ENCODE results near the gene ZNG1B.
"Not testable (repeated sequence)": the region's sequence is repeated elsewhere in the genome, so short reads cannot be mapped to it uniquely, and the experiment has no call there.

ZNG1B gene

DNA sequence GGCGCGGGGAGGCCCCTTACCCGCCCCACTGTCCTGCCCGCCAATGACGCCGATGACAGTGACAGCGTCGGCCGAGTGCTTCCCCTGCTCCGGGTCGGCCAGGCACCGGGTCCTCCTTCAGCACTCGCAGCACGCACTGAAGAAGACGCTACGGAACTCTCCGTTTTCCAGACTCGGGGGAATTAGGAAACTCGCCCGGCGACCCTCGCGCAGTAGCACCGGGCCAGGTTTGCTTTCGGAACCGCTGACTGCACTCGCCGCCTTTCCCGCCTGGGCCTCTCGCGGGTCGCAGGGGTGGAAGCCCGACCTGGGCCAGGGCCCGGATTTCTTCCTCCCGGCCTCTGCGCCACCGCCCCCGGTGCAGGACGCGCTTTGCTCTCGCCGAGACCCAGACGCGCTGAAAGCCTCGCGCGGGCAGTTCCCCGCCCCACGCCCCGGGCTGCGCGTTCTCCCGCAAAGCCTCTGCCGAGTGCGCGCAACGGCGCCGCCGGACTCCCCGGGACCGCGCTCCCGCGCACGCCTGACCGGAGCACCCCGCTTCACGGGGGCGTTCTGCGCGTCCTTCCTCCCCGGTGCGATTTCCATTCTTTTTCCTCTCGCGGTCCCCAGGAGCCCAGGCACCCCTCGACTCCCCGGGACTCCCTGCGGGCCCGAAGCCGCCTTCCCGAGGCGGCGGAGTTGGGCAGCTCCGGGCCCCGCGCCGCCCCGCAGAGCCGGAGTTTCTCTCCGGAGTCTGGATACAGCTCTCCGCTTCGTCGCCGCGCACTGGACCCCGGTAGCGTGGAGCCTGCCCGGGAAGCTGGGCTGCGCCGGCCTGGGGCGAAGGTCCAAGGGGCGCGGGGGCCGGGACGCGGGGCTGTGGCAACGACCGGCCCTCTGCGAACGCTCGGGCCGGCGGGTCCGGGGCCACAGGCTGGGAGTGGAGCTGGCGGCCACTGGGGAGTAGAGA, 65.9 kb downstream of the ZNG1B start:
- not testable (repeated sequence) for DNase-seq (ENCODE audit: low spot score)

DNA sequence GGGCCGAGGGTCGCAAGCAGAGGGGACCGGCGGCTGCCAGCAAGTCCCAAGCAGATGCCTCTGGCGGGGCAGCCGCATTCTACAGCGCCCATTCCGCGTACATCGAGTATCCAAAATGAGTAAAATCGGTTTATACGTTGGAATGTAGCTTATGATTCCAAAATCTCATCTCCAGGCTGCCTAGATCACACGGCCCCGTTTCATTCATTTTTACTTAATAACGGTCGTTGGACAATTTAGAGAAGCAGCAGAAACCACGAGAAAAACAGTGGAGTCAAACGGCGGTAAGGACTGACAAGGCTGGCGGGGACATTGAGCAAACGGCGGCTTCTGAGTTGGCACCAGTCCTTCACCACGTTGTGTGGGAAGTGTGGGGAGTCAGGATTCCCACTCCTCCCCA, 66.6 kb downstream of the ZNG1B start:
- DNase-seq (ENCODE audit: low spot score) = not testable (repeated sequence)

DNA sequence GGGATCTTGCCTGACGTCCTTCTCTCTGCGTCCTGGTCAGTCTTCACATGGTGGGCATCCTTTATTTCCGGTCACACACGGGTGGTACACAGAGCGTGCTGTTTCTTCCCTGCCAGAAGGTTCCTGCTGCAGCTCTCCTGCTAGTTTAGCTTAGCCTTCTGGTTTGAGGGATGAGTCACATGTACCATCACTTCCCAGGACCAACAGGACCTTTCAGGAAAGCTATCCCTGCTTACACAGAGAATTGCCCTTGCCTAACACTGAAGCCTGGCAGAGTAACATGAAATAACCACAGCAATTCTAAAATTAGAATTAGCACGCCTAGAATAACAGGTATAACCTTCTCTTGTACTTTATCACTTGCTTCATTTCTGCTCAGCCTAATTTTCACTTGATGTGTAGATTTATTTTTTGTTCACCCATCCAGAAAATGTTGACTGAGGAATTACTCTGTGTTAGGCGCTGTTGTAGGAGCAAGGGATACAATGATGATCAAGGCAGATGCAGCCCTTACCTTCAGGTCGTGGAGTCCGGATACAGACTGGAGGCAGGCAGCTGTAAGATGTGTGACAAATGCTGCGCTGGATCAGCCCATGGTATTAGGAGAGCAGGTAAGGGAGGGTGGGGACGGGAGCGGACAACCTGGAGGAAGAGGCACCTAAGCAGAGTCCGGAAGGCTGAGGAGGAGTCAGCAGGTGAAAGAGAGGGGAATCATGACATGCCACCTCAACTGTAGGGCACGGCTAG, 70.1 kb downstream of the ZNG1B start:
- not testable (repeated sequence) for DNase-seq (ENCODE audit: low spot score)

DNA sequence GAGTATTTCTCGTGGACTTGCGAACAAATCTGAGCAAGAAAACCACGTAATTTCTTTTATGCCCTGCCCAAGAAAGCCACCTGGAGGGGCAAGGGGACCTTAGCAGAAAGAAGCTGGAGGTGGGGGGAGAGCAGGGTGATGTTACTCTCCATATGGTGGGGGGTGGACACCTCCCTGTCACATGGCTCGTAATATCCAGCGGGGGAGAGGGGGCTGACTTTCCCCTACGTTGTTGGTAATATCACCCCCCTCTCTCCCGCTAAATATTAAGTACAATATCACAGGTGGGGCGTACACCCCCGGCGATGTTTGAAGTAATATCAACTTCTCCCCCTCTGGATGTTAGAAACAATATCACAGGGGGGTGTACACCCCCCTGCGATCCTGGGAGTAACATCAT, 70.7 kb downstream of the ZNG1B start:
- not testable (repeated sequence) for DNase-seq (ENCODE audit: low spot score)

DNA sequence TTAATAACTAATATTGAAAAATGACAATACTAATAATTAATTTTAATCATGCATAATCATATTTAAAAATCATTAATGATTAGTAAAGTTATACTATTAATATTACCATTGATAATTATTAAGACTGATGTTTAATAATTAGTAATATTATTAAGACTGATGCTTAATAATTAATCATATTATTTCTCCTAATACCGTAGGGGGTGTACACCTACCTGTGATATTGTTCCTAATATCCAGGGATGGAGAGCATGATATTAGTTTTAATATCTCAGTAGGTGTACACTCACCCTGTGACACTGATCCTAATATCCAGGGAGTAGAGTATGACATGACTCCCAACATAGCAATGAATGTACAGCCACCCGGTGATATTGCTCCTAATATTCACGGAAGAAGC, 73.4 kb downstream of the ZNG1B start:
- DNase-seq (ENCODE audit: low spot score) = not testable (repeated sequence)

DNA sequence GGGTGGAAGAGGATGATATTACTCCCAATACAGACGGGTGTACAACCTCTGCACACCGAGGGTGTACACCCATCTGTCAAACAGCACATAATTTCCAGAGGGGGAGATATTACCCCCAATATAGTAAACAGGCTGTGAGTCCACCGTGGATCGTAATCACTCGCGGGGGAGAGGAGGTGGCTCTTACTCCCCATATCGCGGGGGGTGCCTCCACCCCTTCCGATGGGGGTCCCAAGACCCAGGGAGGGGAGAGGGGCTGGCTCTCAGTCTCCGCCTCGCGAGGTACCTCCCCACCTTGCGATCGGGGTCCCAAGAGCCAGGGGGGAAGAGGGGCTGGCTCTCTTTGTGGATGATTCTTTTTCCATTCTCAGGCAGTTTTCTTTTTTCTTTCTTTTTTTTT, 74.4 kb downstream of the ZNG1B start:
- DNase-seq (ENCODE audit: low spot score) = not testable (repeated sequence)

DNA sequence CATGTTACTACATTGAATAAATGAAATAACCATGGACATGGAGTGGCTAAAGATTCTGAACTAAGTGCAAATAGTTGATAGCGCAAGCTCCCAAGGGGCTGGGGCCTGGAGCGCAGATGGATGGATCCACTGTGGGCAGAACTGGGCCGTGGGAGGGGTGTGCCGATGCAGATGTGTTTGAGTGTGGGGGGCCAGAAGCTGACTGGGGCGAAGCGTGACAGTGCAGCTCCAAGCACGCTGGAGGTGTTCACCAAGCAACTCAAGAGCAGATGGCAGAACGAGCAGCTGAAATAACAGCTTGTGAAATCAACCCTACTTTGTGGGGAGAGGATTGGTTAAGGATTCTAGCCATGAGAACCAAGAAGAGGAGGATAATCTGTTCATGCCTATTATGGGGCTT, 78.0 kb downstream of the ZNG1B start:
- DNase-seq (ENCODE audit: low spot score) = not testable (repeated sequence)

DNA sequence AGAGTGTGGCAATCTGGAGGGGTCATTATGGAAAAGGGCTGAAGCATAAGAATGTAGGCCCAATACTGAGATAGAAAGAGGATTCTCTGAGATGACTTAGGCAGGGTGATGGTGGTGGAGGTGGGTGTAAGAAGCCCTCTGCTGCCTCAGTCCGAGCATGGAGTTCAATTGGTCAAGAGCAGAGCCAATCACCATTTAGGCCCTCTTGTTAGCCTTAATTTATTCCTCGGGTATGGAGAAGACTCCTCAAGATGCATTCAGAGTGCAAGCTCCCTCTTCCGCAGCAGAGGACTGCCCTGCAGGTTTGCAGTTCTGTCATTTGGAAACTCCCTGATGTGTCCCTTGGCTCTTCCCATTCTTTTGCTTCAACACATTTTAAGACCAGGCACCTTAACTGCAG, 78.5 kb downstream of the ZNG1B start:
- DNase-seq (ENCODE audit: low spot score) = not testable (repeated sequence)

DNA sequence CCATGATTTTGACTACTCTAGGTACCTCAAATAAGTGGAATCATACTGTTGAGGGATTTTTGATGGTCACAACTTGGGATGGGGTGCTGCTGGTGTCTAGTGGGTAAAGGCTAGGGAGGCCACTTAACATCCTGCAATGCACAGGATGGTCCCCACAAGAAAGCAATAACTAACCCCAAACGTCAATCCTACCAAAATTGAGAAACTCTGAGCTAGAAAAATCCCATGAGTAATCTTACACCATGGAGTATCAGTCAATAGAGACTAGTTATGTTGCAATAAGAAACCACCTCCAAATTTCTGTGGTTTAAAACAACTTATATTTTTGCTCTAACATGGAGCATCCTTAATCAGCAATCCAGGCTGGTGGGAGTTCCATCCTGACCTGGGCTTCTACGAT, 79.5 kb downstream of the ZNG1B start:
- DNase-seq (ENCODE audit: low spot score) = not testable (repeated sequence)

DNA sequence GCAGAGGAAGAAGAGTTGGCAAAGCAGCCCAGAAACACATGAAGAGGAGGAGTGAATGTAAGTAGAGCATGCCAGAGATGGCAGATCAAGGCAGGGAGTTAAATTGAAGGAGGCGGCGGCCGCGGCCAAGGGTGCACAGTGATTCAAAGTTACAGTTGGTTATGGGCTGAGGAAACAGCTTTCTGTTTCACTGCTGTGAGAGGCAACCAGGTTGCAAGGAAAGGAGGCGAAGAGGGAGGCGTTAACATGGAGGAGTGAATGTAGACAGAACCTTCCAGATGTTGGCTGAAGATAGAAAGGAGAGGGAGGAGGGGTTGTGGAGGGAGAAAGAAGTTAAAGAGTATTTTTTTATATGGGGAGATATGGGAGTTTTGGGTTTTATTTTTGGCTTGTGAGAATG, 83.3 kb downstream of the ZNG1B start:
- not testable (repeated sequence) for DNase-seq (ENCODE audit: low spot score)

DNA sequence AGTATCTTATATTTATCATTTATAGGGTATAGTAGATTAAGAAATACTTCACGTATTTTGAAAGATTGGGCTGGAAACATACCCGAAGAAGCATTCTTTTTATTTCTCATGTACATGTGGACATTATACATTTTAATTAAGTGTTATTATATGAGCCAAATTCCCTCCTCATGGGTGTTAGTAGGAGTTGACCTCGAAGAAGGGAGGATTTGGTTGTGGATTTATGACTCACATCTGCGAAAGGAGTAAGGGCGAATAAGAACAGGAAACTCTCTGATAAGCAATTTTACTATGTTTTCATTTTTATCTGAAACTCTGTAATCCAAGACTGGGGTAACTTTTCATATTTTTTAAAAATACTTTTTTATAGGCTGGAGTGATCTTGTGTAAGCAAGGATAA, 84.0 kb downstream of the ZNG1B start:
- not testable (repeated sequence) for DNase-seq (ENCODE audit: low spot score)

DNA sequence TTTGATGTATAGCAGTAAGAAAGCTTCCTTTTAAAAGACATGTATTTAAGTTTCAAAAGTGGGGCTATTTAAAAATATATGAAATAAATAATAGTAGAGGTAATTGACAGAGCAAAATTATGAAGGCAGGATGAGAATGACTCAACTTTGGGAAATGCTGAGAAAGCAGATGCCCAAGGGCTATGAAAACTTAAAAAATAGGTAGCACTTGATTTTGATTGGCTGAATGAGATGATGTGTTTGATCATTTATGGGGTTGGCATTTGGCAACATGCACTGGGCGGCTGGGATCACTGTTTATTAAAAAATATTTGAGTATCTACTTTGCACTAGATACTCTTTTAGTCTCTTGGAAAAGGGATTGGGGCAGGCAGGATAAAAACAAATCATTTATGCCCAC, 87.5 kb downstream of the ZNG1B start:
- not testable (repeated sequence) for DNase-seq (ENCODE audit: low spot score)

DNA sequence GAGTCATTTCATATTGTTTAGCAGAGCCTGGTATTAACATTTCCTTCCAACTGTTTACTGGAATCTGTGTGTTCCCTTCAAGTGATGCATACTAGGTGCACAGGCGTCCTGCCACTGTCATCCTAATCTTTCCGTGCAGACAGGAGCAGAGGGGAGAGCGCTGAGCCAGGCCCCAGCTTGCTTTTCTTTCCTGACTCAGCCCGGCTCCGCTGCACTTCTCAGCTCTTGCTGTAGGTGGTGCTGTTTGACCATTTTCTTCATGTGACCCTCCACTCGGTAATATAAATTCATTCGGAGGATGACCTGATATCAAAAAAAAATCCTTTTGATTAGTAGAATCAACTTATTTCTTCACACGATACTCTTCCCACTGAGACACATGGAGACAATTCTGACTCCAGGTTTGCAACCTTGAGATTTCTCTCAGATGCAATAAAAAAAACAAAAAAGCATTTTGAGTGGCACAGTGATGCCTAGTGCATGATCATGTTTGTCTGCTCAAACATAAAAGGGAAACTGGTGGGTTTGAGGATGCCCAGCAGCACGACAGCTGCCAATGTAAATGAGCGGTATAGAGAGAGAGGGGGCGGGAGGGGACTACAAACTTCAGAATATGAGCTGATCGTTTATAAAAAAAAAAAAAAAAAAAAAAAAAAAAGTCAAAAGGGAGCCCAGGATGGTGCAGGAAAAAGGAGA, 90.0 kb downstream of the ZNG1B start:
- not testable (repeated sequence) for DNase-seq (ENCODE audit: low spot score)

DNA sequence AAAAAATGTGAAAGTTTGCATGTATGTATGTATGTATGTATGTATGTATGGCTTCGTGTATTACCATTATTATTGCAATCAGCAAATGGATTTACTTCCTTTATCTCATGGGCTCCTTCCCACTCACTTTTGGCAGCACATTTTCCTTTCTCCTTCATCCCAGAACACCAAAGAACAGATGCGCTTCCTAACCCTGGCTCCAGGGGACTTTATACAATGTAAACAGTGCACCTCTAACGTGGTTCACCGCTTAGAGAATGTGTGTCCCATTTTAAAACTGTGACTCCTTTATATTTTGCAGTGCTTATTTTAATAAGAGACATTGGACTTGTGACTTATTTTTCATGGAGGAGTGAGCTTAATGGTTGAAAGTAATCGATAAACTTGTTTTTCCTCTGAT, 90.6 kb downstream of the ZNG1B start:
- DNase-seq (ENCODE audit: low spot score) = not testable (repeated sequence)

DNA sequence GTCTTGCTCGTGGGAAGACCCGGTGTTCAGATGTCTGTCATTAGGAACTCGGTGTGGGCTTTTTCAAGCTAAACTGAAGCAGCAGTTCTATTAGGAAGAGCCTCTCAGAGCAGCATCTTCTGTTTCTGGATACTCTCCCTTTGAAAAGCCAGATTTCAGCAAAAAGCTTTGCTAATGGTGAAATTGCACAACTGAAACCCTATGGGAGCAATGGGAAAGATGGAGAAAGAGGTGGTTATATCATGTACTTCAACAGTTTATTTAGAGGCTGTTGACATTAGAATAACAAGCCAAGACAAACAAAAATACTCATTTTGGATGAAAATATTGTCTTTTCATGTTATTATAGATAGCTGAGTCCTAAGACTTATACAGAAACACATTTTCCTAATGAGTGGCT, 91.4 kb downstream of the ZNG1B start:
- DNase-seq (ENCODE audit: low spot score) = not testable (repeated sequence)

DNA sequence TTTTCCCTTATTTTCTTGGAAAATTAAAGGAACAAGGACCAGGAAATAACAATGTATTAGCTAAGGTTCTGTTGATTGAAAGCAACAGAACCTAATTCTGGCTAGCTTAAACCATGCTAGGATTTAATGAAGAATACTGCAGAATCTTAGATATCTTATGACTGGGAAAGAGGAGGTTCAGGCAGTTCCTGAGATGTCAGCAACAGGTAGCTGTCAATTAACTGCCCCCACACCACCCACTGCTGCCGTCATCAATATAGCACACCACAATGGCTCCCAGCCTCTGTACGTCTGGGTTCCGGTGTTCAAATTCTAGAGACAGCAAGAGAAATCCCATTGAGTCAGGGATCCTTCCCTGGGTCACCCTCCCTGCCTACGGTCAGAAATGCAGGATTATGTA, 95.5 kb downstream of the ZNG1B start:
- DNase-seq (ENCODE audit: low spot score) = not testable (repeated sequence)

DNA sequence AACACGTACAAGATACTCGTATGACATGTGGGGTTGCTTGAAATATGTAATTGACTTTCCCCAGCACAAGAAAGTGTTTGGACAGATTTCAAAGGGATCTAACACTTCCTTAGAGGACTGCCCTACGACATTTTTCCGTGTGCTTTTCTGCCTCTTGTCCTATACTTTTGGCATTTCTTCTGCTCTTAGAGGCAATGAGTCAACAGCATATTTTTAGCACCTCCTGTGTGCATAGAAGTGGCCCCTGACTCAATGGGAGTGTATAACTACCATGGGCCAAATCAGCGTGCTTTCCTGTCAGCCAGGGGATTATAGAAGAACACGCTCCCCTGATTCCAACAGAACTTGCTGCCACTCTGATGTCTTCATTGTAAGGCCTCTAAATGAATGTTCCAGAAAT, 99.1 kb downstream of the ZNG1B start:
- not testable (repeated sequence) for DNase-seq (ENCODE audit: low spot score)

DNA sequence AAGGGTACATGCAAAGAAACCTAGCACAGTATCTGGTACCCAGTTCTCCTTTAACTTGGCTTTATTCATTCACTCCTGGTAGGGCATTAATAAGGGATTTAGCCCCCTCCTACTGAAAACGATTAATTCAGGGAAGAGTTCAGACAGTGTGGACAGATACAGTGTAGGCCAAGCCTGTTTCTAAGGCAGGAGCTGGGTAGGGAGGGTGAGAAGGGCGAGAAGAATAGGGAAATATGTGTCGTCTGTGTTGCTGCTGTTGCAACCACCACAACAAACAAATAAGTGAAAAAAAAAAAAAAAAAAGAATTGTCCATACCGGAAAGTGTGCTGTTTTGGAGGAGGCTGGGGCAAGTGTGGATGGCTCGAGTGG, 103.3 kb downstream of the ZNG1B start:
- DNase-seq (ENCODE audit: low spot score) = not testable (repeated sequence)

DNA sequence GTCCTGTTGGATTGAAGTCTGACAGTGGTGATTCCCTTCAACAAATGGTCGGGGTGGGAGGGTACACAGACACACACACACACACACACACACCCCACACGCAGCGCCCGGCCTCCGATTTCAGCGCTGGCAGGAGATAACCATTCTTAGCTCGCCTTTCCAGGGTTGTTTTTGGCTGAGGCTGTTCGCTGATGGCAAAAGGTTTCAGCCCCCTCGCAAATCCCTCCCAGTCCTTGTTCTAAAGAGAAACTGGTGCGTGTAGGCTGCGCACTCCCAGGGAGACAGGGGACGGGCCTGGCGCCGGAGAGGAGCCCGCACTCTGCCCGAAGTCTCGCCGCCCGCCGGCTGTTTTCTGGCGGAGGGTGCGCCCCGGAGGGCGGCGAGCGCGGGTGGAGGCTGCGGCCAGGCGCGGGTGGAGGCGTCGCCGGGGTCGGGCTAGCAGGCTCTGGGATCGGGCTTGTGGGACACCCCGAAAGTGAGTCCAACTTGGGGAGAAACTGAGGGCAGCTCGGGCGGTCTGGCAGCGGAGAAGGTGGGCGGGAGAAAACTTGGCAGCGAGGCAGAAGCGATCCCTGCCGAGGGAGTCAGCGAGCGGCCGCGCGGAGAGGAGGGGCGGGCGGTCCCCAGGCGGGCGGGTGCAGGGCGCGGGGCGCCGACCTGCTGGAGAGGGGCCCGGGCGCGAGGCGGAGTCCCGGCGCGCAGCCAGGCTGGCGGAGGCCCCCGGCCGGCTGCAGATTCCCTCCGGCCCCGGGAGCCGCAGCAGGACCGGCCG, 103.9 kb downstream of the ZNG1B start:
- DNase-seq (ENCODE audit: low spot score) = not testable (repeated sequence)

DNA sequence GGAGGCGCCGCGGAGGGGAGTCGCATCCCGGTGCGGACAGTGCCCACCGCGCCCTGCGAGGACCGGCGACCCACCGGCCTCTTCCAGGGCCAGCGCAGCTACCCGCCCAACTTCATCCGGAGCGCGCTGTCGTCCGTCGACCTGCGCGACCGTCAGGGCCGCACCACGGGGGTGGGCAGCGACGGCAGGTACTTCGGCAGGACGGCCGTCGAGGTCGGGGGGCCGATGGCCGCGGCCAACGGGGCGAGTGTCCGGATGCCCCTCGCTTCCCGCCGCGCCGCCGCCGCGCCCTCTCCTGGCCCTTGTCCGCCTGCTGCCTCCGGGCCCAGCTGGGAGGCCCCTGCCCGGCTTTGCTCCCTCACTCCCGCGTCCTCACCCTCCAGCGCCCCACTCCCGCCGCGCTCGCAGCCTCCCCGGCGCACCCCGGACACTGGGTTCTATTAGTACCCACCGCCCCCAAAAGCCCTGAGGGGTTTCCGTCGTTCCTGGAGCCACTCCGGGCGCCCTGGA, 104.5 kb downstream of the ZNG1B start:
- not testable (repeated sequence) for DNase-seq (ENCODE audit: low spot score)

DNA sequence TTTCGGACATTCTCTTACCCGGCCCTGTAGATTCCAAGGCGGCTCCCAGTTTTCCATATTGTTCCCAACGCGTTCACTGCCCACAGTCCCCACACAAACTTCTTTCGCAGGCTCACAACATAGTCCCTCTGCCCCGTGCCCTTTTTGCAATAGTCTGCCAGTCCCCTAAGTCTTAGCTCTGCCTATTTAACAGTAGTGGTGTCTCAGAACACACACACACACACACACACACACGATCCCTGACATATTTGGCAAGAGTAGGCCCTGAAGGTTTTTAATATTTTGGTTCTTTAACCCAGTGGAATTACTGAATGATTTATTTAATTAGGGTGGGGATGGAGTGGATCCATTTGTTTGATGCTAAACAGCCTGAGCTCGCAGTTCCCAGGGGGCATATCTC, 105.0 kb downstream of the ZNG1B start:
- not testable (repeated sequence) for DNase-seq (ENCODE audit: low spot score)

Data from kidney capillary endothelial cell (primary cell).